T-helper 2 cell treated with Interferon-gamma antibody and Interleukin-4, amounts not matched to agents 100 ng/mL and 5 ng/mL, for 36 hours (primary cell): ENCODE data around the gene HS6ST3. TPM values are rescaled to one million over a fixed set of nuclear protein-coding genes. Genes with fewer than 3 reads are reported as not detected.
"Not testable (repeated sequence)": the region's sequence is repeated elsewhere in the genome, so short reads cannot be mapped to it uniquely, and the experiment has no call there.

Experiments
- intact Hi-C: fragments of 100-400 bp; cut with micrococcal nuclease; formaldehyde crosslinking; loops from one replicate; pipeline ENCODE4 v1.15.1; 2023
- total RNA-seq: library from RNA; stranded (reverse); gene quantifications from 2 replicates; pipeline ENCODE4 v1.2.3, GENCODE V29; 2022

Gene HS6ST3
- not detected in 2 replicates for total RNA-seq

GRCh38 chr13:96089749-96090239 is at the start of gene HS6ST3:
Gene HS6ST3 (plus strand): TSS chr13:96090107.
- intact Hi-C loops: no loop called here

GRCh38 chr13:96041326-96042110 is 48.4 kb upstream of the HS6ST3 start:
- intact Hi-C loops: no loop called here

GRCh38 chr13:96044238-96044637 is 45.7 kb upstream of the HS6ST3 start:
- intact Hi-C loops: no loop called here

GRCh38 chr13:96046449-96047126 is 43.3 kb upstream of the HS6ST3 start:
- intact Hi-C loops: not testable (repeated sequence)

GRCh38 chr13:96050955-96051354 is 39.0 kb upstream of the HS6ST3 start:
- intact Hi-C loops: not testable (repeated sequence)

- intact Hi-C loops: not testable (repeated sequence)
These were observed 38.4 kb upstream of the HS6ST3 start for GRCh38 chr13:96051491-96051890.

- intact Hi-C loops: not testable (repeated sequence)
These were observed 38.0 kb upstream of the HS6ST3 start for GRCh38 chr13:96051946-96052345.

GRCh38 chr13:96052656-96053002 is 37.3 kb upstream of the HS6ST3 start:
- intact Hi-C loops: no loop called here

GRCh38 chr13:96053003-96053703 is 36.8 kb upstream of the HS6ST3 start, which contains the start of gene UGGT2:
Gene UGGT2 (minus strand): TSS chr13:96053401. CDS start chr13:96053312, 89 bp downstream.
- intact Hi-C loops: no loop called here

- intact Hi-C loops: no loop called here
These were observed 24.1 kb upstream of the HS6ST3 start for GRCh38 chr13:96065849-96066248.

- intact Hi-C loops: no loop called here
These were observed 21.2 kb upstream of the HS6ST3 start for GRCh38 chr13:96068729-96069128.

GRCh38 chr13:96071504-96071903 is 18.4 kb upstream of the HS6ST3 start:
- intact Hi-C loops: no loop called here

- intact Hi-C loops: no loop called here
These were observed 17.5 kb upstream of the HS6ST3 start for GRCh38 chr13:96072392-96072791.

- intact Hi-C loops: no loop called here
These were observed 13.9 kb upstream of the HS6ST3 start for GRCh38 chr13:96075953-96076543.

GRCh38 chr13:96080676-96081075 is 9.2 kb upstream of the HS6ST3 start:
- intact Hi-C loops: no loop called here

GRCh38 chr13:96081888-96082287 is 8.0 kb upstream of the HS6ST3 start:
- intact Hi-C loops: no loop called here

- intact Hi-C loops: no loop called here
These were observed 7.3 kb upstream of the HS6ST3 start for GRCh38 chr13:96082640-96083039.

GRCh38 chr13:96086736-96087135 is 3.2 kb upstream of the HS6ST3 start:
- intact Hi-C loops: no loop called here

GRCh38 chr13:96089139-96089538 is 768 bp upstream of the HS6ST3 start:
- intact Hi-C loops: no loop called here

GRCh38 chr13:96090240-96091101 is 564 bp downstream of the HS6ST3 start:
- intact Hi-C loops: no loop called here
